ENCODE results near the gene CLDND1. TPM values are rescaled to one million over a fixed set of nuclear protein-coding genes. Genes with fewer than 3 reads are reported as not detected.

Gene CLDND1
- total and polyA plus RNA-seq, 7 donors = 17.1 to 301 (median 193) TPM

DNA sequence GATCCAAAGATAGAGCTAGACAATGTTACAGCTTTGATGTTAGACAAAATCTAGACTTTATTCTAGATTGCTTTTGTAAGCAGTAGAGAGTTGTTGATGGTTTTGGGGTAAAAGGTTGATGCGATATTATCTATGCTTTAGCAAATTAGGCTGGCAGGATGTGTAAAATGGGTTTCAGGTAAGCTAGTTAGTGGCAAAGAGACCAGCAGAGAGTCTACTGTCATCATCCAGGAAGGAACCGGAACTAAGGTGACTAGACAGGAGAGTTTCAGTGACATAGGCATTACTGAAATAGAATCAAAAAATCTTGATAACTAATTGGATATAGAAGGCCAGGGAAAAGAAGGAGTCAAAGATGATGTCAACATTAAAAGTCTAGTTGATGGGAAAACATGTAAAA, 14.1 kb downstream of the CLDND1 start:
- Histone ChIP-seq H3K27me3 (no peaks in the 10 kb centered on the region), H3K27ac (no peak overlapping the region), H3K4me1 (no peaks in the 10 kb centered on the region), H3K4me3 (no peak overlapping the region), H3K36me3 (peaks cover 0 to 23% (median 0%) of the 10 kb centered on the region in 4 donors), H3K9me3 (no peaks in the 10 kb centered on the region)
- intact Hi-C loops (cut with DNase I) = no loop called here
- TF ChIP-seq CTCF (IDR thresholded peaks at IDR 0.05) = no peak
- TF ChIP-seq POLR2A (IDR thresholded peaks at IDR 0.05) = no peak
- TF ChIP-seq EP300 (IDR thresholded peaks at IDR 0.05) = no peak
- TF ChIP-seq POLR2AphosphoS5 (IDR thresholded peaks at IDR 0.05) = no peak
- DNase-seq = no peak
- WGBS, 2 donors = 92 to 95% methylated on average over 2 of the region's 2 CpGs

DNA sequence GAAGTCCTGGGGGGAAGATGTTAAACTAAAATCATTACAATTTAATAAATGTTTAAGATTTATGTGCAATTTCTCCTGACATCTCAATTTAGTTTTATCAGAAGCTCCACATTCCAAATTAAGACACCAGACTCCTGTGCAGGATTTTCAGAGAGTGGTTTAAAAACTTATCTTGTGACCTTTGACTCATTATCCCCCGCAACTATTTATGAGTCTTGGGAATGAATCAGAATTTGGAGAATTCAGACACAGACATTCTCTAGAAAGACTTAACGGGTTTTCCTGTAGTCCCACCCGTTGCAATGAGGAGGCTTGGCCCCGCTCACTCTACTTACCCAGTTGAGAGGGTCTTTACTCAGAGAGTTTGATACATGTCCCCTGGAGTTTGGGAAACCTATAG, 18.2 kb downstream of the CLDND1 start:
- H3K4me3 ChIP-seq = no peak overlapping the region
- no peaks in the 10 kb centered on the region for H3K4me1 ChIP-seq
- no peaks in the 10 kb centered on the region for H3K9me3 ChIP-seq
- WGBS, 2 donors = 61 to 70% methylated on average over 4 of the region's 4 CpGs
- no peak for DNase-seq
- no peak for TF ChIP-seq POLR2AphosphoS5 (IDR thresholded peaks at IDR 0.05)
- no peak for TF ChIP-seq CTCF (IDR thresholded peaks at IDR 0.05)
- no peak for TF ChIP-seq POLR2A (IDR thresholded peaks at IDR 0.05)
- TF ChIP-seq EP300 (IDR thresholded peaks at IDR 0.05) = no peak
- H3K36me3 ChIP-seq = no peaks in the 10 kb centered on the region
- H3K27ac ChIP-seq = no peak overlapping the region
- no peaks in the 10 kb centered on the region for H3K27me3 ChIP-seq
- intact Hi-C loops (cut with DNase I) = no loop called here

GRCh38 chr3:98501863-98502576, 20.7 kb downstream of the CLDND1 start:
- H3K4me1 ChIP-seq = no peaks in the 10 kb centered on the region
- intact Hi-C loops (cut with DNase I) = no loop called here
- DNase-seq = no peak
- TF ChIP-seq EP300 (IDR thresholded peaks at IDR 0.05) (no peak), CTCF (IDR thresholded peaks at IDR 0.05) (no peak), POLR2AphosphoS5 (IDR thresholded peaks at IDR 0.05) (no peak), POLR2A (IDR thresholded peaks at IDR 0.05) (no peak)
- no peaks in the 10 kb centered on the region for H3K9me3 ChIP-seq
- no peak overlapping the region for H3K4me3 ChIP-seq
- H3K27me3 ChIP-seq = no peaks in the 10 kb centered on the region
- WGBS, 2 donors = 94 to 95% methylated on average over 5 of the region's 5 CpGs
- no peak overlapping the region for H3K27ac ChIP-seq
- no peaks in the 10 kb centered on the region for H3K36me3 ChIP-seq

- TF ChIP-seq POLR2AphosphoS5 (IDR thresholded peaks at IDR 0.05) (no peak), EP300 (IDR thresholded peaks at IDR 0.05) (no peak), POLR2A (IDR thresholded peaks at IDR 0.05) (no peak), CTCF (IDR thresholded peaks at IDR 0.05) (no peak)
- no peak overlapping the region for H3K27ac ChIP-seq
- intact Hi-C loops (cut with DNase I) = no loop called here
- H3K9me3 ChIP-seq = no peaks in the 10 kb centered on the region
- H3K36me3 ChIP-seq = no peaks in the 10 kb centered on the region
- no peak overlapping the region for H3K4me3 ChIP-seq
- no peaks in the 10 kb centered on the region for H3K4me1 ChIP-seq
- H3K27me3 ChIP-seq = no peaks in the 10 kb centered on the region
- WGBS, 2 donors = 90 to 92% methylated on average over 4 of the region's 4 CpGs
- DNase-seq = no peak
Measured at GRCh38 chr3:98501270-98501669, 21.4 kb downstream of the CLDND1 start.

DNA sequence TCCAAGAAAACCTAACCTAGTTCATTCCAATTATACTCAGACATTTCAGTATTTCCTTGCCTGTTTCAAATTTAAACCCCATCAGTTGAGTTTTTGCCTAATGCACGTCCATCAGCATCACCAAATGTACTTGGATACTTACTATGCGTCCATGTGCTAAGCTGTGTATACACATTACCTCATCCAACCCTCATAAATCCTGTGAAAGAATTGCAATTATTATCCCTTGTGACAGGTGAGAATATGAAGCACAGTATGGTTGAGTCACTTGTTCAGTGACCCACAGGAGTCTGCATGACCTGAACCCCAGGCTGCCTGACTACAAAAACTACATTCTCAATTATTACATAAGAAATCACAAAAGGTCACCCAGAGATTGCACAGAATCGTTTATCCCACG, 22.7 kb downstream of the CLDND1 start:
- intact Hi-C loops (cut with DNase I) = no loop called here
- no peak overlapping the region for H3K27ac ChIP-seq
- 63 to 77% methylated on average over 4 of the region's 4 CpGs for WGBS, 2 donors

More for the DNA sequence above, 22.7 kb downstream of the CLDND1 start:
- TF ChIP-seq POLR2AphosphoS5 (IDR thresholded peaks at IDR 0.05) (no peak), CTCF (IDR thresholded peaks at IDR 0.05) (no peak), EP300 (IDR thresholded peaks at IDR 0.05) (no peak), POLR2A (IDR thresholded peaks at IDR 0.05) (no peak)
- Histone ChIP-seq H3K36me3 (no peaks in the 10 kb centered on the region), H3K27me3 (no peaks in the 10 kb centered on the region), H3K4me1 (no peaks in the 10 kb centered on the region), H3K4me3 (no peak overlapping the region), H3K9me3 (no peaks in the 10 kb centered on the region)
- no peak for DNase-seq

Data from sigmoid colon (tissue), 7 donors.